ENCODE data around the gene LCMT1. TPM values are rescaled to one million over a fixed set of nuclear protein-coding genes. Genes with fewer than 3 reads are reported as not detected.
"Not testable (repeated sequence)": the region's sequence is repeated elsewhere in the genome, so short reads cannot be mapped to it uniquely, and the experiment has no call there.

Gene LCMT1
- total RNA-seq, 2 experiments from 2014 or later = 37.1 to 40.7 TPM

DNA sequence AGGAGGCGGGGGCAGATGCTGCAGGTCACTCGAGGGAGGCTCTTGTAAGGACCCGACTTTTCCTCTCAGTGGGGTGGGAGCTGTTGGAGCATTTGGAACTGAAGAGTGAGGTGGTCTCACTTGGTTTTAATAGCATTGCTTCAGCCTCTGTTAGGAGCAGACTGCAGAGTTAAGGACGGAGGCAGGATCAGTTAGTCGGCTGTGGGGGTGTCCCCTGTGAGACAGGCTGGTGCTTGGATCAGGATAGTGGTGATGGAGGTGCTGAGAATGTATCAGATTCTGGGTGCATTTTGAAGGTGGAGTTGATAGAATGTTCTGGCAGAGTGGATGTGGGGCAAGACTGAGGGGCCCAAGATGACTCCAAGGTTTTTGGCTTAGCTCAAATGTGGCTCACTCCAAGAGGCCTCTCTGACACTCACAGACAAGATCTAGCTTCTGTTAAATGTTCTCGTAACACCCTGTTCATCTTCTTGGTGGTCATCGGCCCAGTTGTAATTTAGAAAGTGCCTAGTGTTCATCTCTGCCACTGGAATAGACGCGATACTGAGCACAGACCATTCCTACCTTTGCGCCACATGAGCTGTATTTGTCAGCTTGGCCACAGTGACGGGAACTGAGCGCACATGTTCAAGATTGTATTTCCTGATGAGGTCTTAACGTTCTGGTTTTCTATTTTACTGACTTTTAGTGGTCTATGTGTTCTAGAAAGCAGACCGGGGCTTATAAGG, 7.5 kb downstream of the LCMT1 start:
- Mint-ChIP-seq H3K27ac (no peak overlapping the region), H3K4me3 (no peak overlapping the region), H3K9me3 (no peaks in the 10 kb centered on the region), H3K27me3 (no peaks in the 10 kb centered on the region), H3K4me1 (ENCODE audit: low read depth) (peaks cover 50% of the 10 kb centered on the region), H3K36me3 (ENCODE audit: low read depth) (peaks cover 2% of the 10 kb centered on the region)
- DNase-seq (no peak), ATAC-seq (no peak)
- TF ChIP-seq, protein P1, sequence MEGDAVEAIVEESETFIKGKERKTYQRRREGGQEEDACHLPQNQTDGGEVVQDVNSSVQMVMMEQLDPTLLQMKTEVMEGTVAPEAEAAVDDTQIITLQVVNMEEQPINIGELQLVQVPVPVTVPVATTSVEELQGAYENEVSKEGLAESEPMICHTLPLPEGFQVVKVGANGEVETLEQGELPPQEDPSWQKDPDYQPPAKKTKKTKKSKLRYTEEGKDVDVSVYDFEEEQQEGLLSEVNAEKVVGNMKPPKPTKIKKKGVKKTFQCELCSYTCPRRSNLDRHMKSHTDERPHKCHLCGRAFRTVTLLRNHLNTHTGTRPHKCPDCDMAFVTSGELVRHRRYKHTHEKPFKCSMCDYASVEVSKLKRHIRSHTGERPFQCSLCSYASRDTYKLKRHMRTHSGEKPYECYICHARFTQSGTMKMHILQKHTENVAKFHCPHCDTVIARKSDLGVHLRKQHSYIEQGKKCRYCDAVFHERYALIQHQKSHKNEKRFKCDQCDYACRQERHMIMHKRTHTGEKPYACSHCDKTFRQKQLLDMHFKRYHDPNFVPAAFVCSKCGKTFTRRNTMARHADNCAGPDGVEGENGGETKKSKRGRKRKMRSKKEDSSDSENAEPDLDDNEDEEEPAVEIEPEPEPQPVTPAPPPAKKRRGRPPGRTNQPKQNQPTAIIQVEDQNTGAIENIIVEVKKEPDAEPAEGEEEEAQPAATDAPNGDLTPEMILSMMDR (IDR thresholded peaks at IDR 0.05) = no peak
- intact Hi-C loops (cut with micrococcal nuclease) = no loop called here
- ChIA-PET CTCF (interaction anchor here (0.5 to 2.3 kb wide), 3 partner anchors 8 to 106 kb away, joined by 3 to 11 read pairs (median 3); no protein-coding TSS in a partner anchor), POLR2A (interaction anchor here (0.6 to 1.8 kb wide), 2 partner anchors 11 to 106 kb away, joined by 3 to 5 read pairs; no protein-coding TSS in a partner anchor)

DNA sequence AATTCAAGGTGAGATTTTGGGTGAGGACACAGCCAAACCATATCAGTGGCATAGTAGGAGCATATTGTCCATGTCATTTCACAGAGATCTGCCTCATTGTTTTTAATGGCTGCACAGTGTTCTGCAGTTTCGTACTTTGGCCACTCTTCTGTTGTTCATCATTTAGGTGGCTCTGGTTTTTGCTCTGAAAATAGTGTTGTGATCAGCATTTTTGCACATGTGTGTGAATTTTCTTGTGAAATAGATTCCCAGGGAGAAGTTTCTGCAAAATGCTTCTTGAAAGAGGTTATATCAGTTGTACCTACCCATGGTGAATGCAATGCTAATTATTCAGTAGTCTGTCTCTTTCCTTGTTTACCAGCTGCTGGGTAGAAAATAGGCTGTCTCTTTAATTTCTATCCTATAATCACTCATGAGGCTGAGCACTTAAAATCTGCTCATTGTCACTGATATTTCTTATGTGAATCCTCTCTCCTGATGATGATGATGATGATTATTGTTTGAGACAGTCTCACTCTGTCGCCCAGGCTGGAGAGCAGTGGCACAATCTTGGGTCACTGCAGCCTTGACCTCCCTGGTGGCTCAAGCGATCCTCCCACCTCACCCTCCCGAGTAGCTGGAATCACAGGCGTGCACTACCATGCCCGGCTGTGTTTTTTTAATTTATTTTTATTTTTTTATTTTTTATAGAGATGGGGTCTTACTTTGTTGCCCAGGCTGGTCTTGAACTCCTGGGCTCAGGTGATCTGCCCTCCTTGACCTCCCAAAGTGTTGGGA, 10.5 kb downstream of the LCMT1 start:
- Mint-ChIP-seq H3K4me1 (ENCODE audit: low read depth) (peaks cover 50% of the 10 kb centered on the region), H3K27me3 (no peaks in the 10 kb centered on the region), H3K36me3 (ENCODE audit: low read depth) (no peaks in the 10 kb centered on the region), H3K27ac (no peak overlapping the region), H3K9me3 (no peaks in the 10 kb centered on the region), H3K4me3 (no peak overlapping the region)
- no peak for ATAC-seq
- intact Hi-C loops (cut with micrococcal nuclease) = no loop called here
- TF ChIP-seq, protein P1 (IDR thresholded peaks at IDR 0.05) = no peak
- ChIA-PET CTCF (interaction anchor here (1.1 kb wide), 1 partner anchor 104 kb away, joined by 5 read pairs; no protein-coding TSS in a partner anchor), POLR2A (no interaction called here)
- no peak for DNase-seq

DNA sequence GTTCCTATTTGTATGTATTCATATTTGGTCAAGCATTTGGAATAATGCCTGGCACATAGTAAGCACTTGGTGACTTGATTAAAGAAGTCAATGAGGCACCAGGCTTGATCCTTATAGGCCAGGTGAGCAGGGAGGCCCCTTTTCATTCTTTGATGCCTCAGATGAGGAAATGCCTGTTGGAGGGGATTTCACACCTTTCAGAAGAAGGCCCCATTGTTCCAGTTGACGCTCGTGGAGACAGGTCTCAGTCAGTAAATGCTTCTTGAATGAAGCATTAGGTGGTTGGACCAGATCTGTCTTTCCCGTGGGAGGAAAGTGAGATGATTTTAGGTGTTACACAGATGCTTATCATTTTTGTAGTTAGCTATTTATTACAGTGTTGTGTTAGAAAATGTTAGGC, 13.0 kb downstream of the LCMT1 start:
- TF ChIP-seq, protein P1 (IDR thresholded peaks at IDR 0.05) = no peak
- no peak overlapping the region for H3K4me3 Mint-ChIP-seq
- peak overlapping the region; percentile 4 for H3K27ac Mint-ChIP-seq
- H3K36me3 Mint-ChIP-seq (ENCODE audit: low read depth) = peaks cover 1% of the 10 kb centered on the region
- ATAC-seq (no peak), DNase-seq (no peak)
- no peaks in the 10 kb centered on the region for H3K9me3 Mint-ChIP-seq
- ChIA-PET CTCF (interaction anchor here (2.6 to 2.7 kb wide), 2 partner anchors 101 to 109 kb away, joined by 8 to 11 read pairs; no protein-coding TSS in a partner anchor), POLR2A (interaction anchor here (0.6 kb wide), 1 partner anchor 137 kb away, joined by 3 read pairs; no protein-coding TSS in a partner anchor)
- intact Hi-C loops (cut with micrococcal nuclease) = no loop called here
- no peaks in the 10 kb centered on the region for H3K27me3 Mint-ChIP-seq
- H3K4me1 Mint-ChIP-seq (ENCODE audit: low read depth) = peaks cover 36% of the 10 kb centered on the region

DNA sequence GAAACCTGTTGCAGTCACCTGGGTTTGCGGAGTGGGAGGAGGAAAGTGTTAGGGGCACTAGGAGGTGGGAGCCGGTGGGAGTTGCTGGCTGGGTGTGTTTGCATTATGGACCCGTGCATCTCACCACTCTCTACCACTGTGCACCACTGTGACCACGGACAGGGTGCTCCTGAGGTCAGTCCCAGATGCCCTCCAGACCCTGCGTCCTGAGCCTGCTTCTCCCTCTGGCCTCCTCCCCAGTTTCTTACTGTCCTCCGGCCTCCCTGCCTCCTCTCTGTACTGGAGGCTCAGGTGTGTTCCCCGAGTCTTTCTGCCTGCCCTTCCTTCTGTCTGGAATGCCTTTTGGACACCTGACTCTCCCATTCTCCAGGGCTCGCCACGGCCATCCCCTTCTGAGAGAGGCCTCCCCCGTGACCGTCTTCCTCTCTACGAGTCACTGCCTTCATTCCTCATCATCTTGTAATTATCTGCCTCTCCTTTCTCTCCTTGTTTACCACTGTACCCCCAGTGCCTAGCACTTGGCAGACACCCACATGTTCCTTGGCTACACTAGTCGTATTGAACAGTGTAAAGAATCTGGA, 14.6 kb downstream of the LCMT1 start:
- H3K4me3 Mint-ChIP-seq; H3K27me3 Mint-ChIP-seq; H3K27ac Mint-ChIP-seq; H3K9me3 Mint-ChIP-seq; ATAC-seq; H3K36me3 Mint-ChIP-seq (ENCODE audit: low read depth); DNase-seq: not testable (repeated sequence)
- intact Hi-C loops (cut with micrococcal nuclease) = loop anchor here (1.0 to 2.0 kb wide), 2 partner anchors 72 to 99 kb away; no protein-coding TSS in a partner anchor
- ChIA-PET CTCF (interaction anchor here (0.6 to 2.7 kb wide), 16 partner anchors 8 to 1367 kb away, joined by 3 to 23 read pairs (median 4); no protein-coding TSS in a partner anchor), POLR2A (interaction anchor here (0.5 to 0.6 kb wide), 2 partner anchors 30 to 1488 kb away, joined by 3 read pairs; no protein-coding TSS in a partner anchor)
- peaks cover 34% of the 10 kb centered on the region for H3K4me1 Mint-ChIP-seq (ENCODE audit: low read depth)

DNA sequence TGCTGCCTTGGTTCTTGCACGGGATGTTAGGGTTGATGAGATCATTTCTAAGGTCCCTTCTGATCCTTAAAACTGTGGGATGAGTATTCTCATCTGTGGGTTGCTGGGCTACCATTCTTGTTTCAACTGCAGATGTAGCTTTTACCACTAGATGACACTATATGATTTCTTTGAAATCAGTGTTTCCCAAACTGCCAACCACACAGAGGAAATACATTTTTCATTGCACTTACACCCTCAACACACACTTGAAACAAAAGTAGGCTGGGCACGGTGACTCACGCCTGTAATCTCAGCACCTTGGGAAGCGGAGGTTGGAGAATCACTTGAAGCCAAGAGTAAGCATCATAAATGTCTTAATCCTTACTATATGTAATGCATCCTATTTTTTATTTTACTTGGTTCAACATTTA, 15.3 kb downstream of the LCMT1 start:
- Mint-ChIP-seq H3K36me3 (ENCODE audit: low read depth) (peaks cover 5% of the 10 kb centered on the region), H3K9me3 (no peaks in the 10 kb centered on the region)
- TF ChIP-seq, protein P1 (IDR thresholded peaks at IDR 0.05) = peak; percentile 77

DNA sequence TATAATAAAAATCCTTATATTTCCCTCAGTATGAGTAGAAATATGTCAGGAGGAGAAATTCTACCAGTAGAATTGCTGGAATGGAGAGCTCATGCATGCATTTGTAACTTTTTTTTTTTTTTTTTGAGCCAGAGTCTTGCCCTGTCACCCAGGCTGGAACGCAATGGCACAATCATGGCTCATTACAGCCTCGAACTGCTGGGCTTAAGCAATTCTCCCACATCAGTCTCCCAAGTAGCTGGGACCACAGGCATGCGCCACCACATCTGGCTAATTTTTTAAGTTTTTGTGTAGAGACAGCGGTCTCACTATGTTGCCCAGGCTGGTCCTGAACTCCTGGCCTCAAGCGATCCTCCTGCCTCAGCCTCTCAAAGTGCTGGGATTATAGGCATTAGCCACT, 21.2 kb downstream of the LCMT1 start:
- peaks cover 17% of the 10 kb centered on the region for H3K36me3 Mint-ChIP-seq (ENCODE audit: low read depth)
- H3K4me3 Mint-ChIP-seq; H3K27ac Mint-ChIP-seq; H3K9me3 Mint-ChIP-seq; H3K27me3 Mint-ChIP-seq; H3K4me1 Mint-ChIP-seq (ENCODE audit: low read depth); ATAC-seq; intact Hi-C loops (cut with micrococcal nuclease); POLR2A ChIA-PET; DNase-seq: not testable (repeated sequence)
- CTCF ChIA-PET = interaction anchor here (0.9 kb wide), 1 partner anchor 93 kb away, joined by 3 read pairs; no protein-coding TSS in a partner anchor

More for the DNA sequence above, 15.3 kb downstream of the LCMT1 start:
- ATAC-seq (peak; percentile 86), DNase-seq (peak; percentile 66)
- peaks cover 31% of the 10 kb centered on the region for H3K4me1 Mint-ChIP-seq (ENCODE audit: low read depth)
- no peak overlapping the region for H3K4me3 Mint-ChIP-seq
- ChIA-PET POLR2A (interaction anchor here (0.5 to 0.6 kb wide), 2 partner anchors 29 to 1487 kb away, joined by 3 read pairs; no protein-coding TSS in a partner anchor), CTCF (interaction anchor here (0.6 to 2.5 kb wide), 15 partner anchors 9 to 1367 kb away, joined by 3 to 23 read pairs (median 4); no protein-coding TSS in a partner anchor)
- no peaks in the 10 kb centered on the region for H3K27me3 Mint-ChIP-seq
- intact Hi-C loops (cut with micrococcal nuclease) = loop anchor here (1.0 to 2.0 kb wide), 2 partner anchors 73 to 98 kb away; no protein-coding TSS in a partner anchor
- no peak overlapping the region for H3K27ac Mint-ChIP-seq

Measured in activated CD8-positive, alpha-beta T cell treated with anti-CD3 and anti-CD28 coated beads for 36 hours (primary cell).